ENCODE data around the gene NCKAP5. TPM values are rescaled to one million over a fixed set of nuclear protein-coding genes. Genes with fewer than 3 reads are reported as not detected.

NCKAP5 gene
- total RNA-seq, 1 experiment from 2014 or later = 3.2 TPM

DNA sequence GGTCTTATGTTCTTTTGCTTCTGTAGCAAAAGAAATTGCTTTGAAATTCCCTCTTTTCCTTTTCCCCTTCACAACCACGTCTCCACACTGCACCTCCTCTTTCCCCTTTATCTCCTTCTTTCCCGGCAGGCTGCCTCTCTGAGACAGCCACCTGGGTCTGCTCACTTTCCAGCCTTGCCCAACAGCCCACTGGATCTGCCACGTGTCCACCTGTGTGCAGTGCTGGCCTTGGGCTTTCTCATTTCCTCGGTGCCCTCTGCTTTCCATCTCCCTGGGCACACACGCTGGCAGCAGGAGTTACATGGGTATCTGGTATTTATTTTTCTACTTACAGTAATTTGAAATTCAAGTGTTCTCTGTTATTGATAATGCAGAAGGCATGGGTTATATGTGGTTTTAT, 684.8 kb downstream of the NCKAP5 start:
- H3K36me3 ChIP-seq (ENCODE audit: low read depth, low read length) = no peaks in the 10 kb centered on the region
- BruUV-seq (replicated peaks) = no TSS peak
- CTCF ChIA-PET = no interaction called here
- H3K9me3 ChIP-seq (ENCODE audit: low read length) = no peaks in the 10 kb centered on the region
- no peak overlapping the region for H2AFZ ChIP-seq (ENCODE audit: low read length)
- H3K4me2 ChIP-seq (ENCODE audit: low read length) = no peak overlapping the region
- POLR2A ChIA-PET (ENCODE audit: unreplicated experiment) = no interaction called here
- no peak overlapping the region for H3K4me3 ChIP-seq (ENCODE audit: low read length)
- H3K27me3 ChIP-seq (ENCODE audit: low read length) = no peaks in the 10 kb centered on the region
- DNase-seq = no peak
- no peaks in the 10 kb centered on the region for H3K4me1 ChIP-seq (ENCODE audit: insufficient read depth, low read length)
- H3K79me2 ChIP-seq (ENCODE audit: low read length) = no peaks in the 10 kb centered on the region
- H3K27ac ChIP-seq (ENCODE audit: low read length) = no peak overlapping the region
- TF ChIP-seq, protein P1, sequence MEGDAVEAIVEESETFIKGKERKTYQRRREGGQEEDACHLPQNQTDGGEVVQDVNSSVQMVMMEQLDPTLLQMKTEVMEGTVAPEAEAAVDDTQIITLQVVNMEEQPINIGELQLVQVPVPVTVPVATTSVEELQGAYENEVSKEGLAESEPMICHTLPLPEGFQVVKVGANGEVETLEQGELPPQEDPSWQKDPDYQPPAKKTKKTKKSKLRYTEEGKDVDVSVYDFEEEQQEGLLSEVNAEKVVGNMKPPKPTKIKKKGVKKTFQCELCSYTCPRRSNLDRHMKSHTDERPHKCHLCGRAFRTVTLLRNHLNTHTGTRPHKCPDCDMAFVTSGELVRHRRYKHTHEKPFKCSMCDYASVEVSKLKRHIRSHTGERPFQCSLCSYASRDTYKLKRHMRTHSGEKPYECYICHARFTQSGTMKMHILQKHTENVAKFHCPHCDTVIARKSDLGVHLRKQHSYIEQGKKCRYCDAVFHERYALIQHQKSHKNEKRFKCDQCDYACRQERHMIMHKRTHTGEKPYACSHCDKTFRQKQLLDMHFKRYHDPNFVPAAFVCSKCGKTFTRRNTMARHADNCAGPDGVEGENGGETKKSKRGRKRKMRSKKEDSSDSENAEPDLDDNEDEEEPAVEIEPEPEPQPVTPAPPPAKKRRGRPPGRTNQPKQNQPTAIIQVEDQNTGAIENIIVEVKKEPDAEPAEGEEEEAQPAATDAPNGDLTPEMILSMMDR (conservative IDR thresholded peaks at IDR 0.05; ENCODE audit: low read depth, low read length) = no peak
- no peak for TF ChIP-seq EZH2phosphoT487 (IDR thresholded peaks at IDR 0.05; ENCODE audit: borderline replicate concordance, low read length)
- no peak for TF ChIP-seq EZH2 (IDR thresholded peaks at IDR 0.05; ENCODE audit: low read length, unreplicated experiment)
- H3K9ac ChIP-seq (ENCODE audit: low read length) = no peak overlapping the region
- H3F3A ChIP-seq (ENCODE audit: low read length, unreplicated experiment) = no peaks in the 10 kb centered on the region
- intact Hi-C loops (cut with micrococcal nuclease) = no loop called here
- no peaks in the 10 kb centered on the region for H3K9me2 ChIP-seq (replicated peaks; ENCODE audit: low read length)
- H4K20me1 ChIP-seq (ENCODE audit: low read length) = no peaks in the 10 kb centered on the region
- ATAC-seq = no peak

DNA sequence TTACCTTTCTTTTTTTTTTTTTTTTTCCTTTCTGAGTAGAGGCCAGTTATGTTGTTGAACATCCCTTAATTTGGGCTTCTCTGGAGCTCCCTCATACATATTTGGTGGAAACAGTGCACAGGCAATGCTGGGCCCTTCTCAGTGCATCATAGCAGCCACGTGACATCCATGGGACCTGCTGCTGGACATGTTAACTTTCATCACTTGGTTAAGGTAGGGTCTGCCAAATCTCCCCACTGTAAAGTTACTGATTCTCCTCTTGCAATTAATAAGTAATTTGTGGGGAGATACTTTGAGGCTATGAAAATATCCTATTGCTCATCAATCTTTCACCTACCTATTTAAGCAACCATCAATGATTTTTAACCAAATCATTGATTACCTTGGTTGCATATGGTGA, 686.7 kb downstream of the NCKAP5 start:
- H3K9me3 ChIP-seq (ENCODE audit: low read length) = no peaks in the 10 kb centered on the region
- CTCF ChIA-PET = no interaction called here
- TF ChIP-seq EZH2 (IDR thresholded peaks at IDR 0.05; ENCODE audit: low read length, unreplicated experiment) (no peak), EZH2phosphoT487 (IDR thresholded peaks at IDR 0.05; ENCODE audit: borderline replicate concordance, low read length) (no peak)
- TF ChIP-seq, protein P1 (conservative IDR thresholded peaks at IDR 0.05; ENCODE audit: low read depth, low read length) = no peak
- H3K4me2 ChIP-seq (ENCODE audit: low read length) = no peak overlapping the region
- H2AFZ ChIP-seq (ENCODE audit: low read length) = no peak overlapping the region
- no peak overlapping the region for H3K9ac ChIP-seq (ENCODE audit: low read length)
- POLR2A ChIA-PET (ENCODE audit: unreplicated experiment) = no interaction called here
- H3K9me2 ChIP-seq (replicated peaks; ENCODE audit: low read length) = no peaks in the 10 kb centered on the region
- H3K4me1 ChIP-seq (ENCODE audit: insufficient read depth, low read length) = 0 out of 2 replicates have a peak, but pooled peaks cover 5% of the 10 kb centered on the region
- ATAC-seq = no peak
- no peak for DNase-seq
- H4K20me1 ChIP-seq (ENCODE audit: low read length) = no peaks in the 10 kb centered on the region
- H3F3A ChIP-seq (ENCODE audit: low read length, unreplicated experiment) = no peaks in the 10 kb centered on the region
- no peak overlapping the region for H3K4me3 ChIP-seq (ENCODE audit: low read length)
- no peaks in the 10 kb centered on the region for H3K27me3 ChIP-seq (ENCODE audit: low read length)
- H3K79me2 ChIP-seq (ENCODE audit: low read length) = no peaks in the 10 kb centered on the region
- no peaks in the 10 kb centered on the region for H3K36me3 ChIP-seq (ENCODE audit: low read depth, low read length)
- no peak overlapping the region for H3K27ac ChIP-seq (ENCODE audit: low read length)
- BruUV-seq (replicated peaks) = no TSS peak
- intact Hi-C loops (cut with micrococcal nuclease) = no loop called here

DNA sequence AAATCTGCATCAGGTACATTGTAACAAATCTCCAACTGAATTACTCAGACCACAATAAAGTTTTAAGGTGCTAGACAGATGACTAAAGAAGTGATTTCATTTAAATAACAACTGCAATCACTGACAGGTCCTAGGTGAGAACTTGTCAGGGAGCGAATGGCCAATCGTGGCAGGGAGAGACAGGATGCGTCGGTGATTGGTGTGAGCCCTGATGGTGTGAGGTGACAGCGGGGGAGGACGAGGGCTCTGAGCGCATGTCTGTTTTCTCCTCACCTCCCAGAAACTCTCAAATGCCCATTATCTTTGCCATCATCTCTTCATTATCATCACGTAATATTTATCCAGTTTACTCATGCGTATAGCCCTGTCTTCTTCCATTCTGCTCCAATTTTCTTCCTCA, 690.3 kb downstream of the NCKAP5 start:
- POLR2A ChIA-PET (ENCODE audit: unreplicated experiment) = no interaction called here
- intact Hi-C loops (cut with micrococcal nuclease) = no loop called here
- Histone ChIP-seq H2AFZ (ENCODE audit: low read length) (no peak overlapping the region), H4K20me1 (ENCODE audit: low read length) (no peaks in the 10 kb centered on the region), H3K4me2 (ENCODE audit: low read length) (no peak overlapping the region), H3K27me3 (ENCODE audit: low read length) (no peaks in the 10 kb centered on the region), H3K9me2 (replicated peaks; ENCODE audit: low read length) (no peaks in the 10 kb centered on the region), H3K27ac (ENCODE audit: low read length) (no peak overlapping the region), H3K9ac (ENCODE audit: low read length) (no peak overlapping the region), H3K4me3 (ENCODE audit: low read length) (no peak overlapping the region), H3K79me2 (ENCODE audit: low read length) (no peaks in the 10 kb centered on the region), H3K4me1 (ENCODE audit: insufficient read depth, low read length) (0 out of 2 replicates have a peak, but pooled peaks cover 7% of the 10 kb centered on the region), H3F3A (ENCODE audit: low read length, unreplicated experiment) (no peaks in the 10 kb centered on the region), H3K36me3 (ENCODE audit: low read depth, low read length) (no peaks in the 10 kb centered on the region), H3K9me3 (ENCODE audit: low read length) (no peaks in the 10 kb centered on the region)
- BruUV-seq (replicated peaks) = no TSS peak
- no peak for ATAC-seq
- CTCF ChIA-PET = no interaction called here
- TF ChIP-seq EZH2phosphoT487 (IDR thresholded peaks at IDR 0.05; ENCODE audit: borderline replicate concordance, low read length) (no peak), EZH2 (IDR thresholded peaks at IDR 0.05; ENCODE audit: low read length, unreplicated experiment) (no peak)
- TF ChIP-seq, protein P1 (conservative IDR thresholded peaks at IDR 0.05; ENCODE audit: low read depth, low read length) = no peak
- DNase-seq = no peak

All from PC-3 (cell line).